ENCODE data around the gene KIAA0319L.

GRCh38 chr1:35470977-35471613 is 86.1 kb downstream of the KIAA0319L start:
- TF ChIP-seq CTCF (conservative IDR thresholded peaks at IDR 0.05; ENCODE audit: low read length) (no peak), EZH2phosphoT487 (IDR thresholded peaks at IDR 0.05; ENCODE audit: borderline replicate concordance, low read depth, low read length) (no peak)

Data from OCI-LY7 (cell line).